SK-N-SH treated with all-trans-retinoic acid at 6 μM for 48 hours (cell line): ENCODE results near the gene PIK3CB.

Experiments used
- CREB5 ChIP-seq: fragments of 250-450 bp; sonication (Bioruptor Pico); IDR thresholded peaks from 2 replicates; pipeline ENCODE4 v1.5.1; 2020; ENCODE audit warnings: low read depth, mild to moderate bottlenecking, moderate library complexity
- PATZ1 ChIP-seq: fragments of 250-450 bp; sonication (Bioruptor Pico); IDR thresholded peaks from 2 replicates; pipeline ENCODE4 v1.8.0; 2020; ENCODE audit warnings: mild to moderate bottlenecking, moderate library complexity, borderline replicate concordance
- PPARA ChIP-seq: fragments of 250-450 bp; sonication (Bioruptor Pico); IDR thresholded peaks from 2 replicates; pipeline ENCODE4 v1.5.0; 2020; ENCODE audit warnings: mild to moderate bottlenecking, borderline replicate concordance
- SNAI2 ChIP-seq: fragments of 250-450 bp; sonication (Bioruptor Pico); IDR thresholded peaks from 2 replicates; pipeline ENCODE4 v1.5.0; 2020; ENCODE audit warnings: mild to moderate bottlenecking, moderate library complexity
- ZFP3 ChIP-seq: fragments of 250-450 bp; sonication (Bioruptor Pico); IDR thresholded peaks from 2 replicates; pipeline ENCODE4 v1.5.0; 2020; ENCODE audit warnings: mild to moderate bottlenecking, moderate library complexity
- ZFP30 ChIP-seq: fragments of 450-650 bp; formaldehyde crosslinking; IDR thresholded peaks from 2 replicates; pipeline ENCODE4 v1.5.0; 2022; ENCODE audit warnings: mild to moderate bottlenecking, moderate library complexity

GRCh38 chr3:138817695-138818094, 17.0 kb downstream of the PIK3CB start:
- TF ChIP-seq ZFP30 (CRISPR knock-in tag) (no peak), SNAI2 (no peak), PPARA (no peak), CREB5 (CRISPR knock-in tag) (no peak), ZFP3 (CRISPR knock-in tag) (no peak), PATZ1 (no peak)
